ENCODE results near the gene SPATA25.

- TF ChIP-seq POLR2A (IDR thresholded peaks at IDR 0.05) (no peak), CTCF (IDR thresholded peaks at IDR 0.05) (no peak)
Observed at GRCh38 chr20:45899046-45899835, 11.8 kb upstream of the SPATA25 start.

All from uterus (tissue), 2 donors.